ENCODE measurements around the gene SPHKAP. TPM values are rescaled to one million over a fixed set of nuclear protein-coding genes. Genes with fewer than 3 reads are reported as not detected.

SPHKAP gene
- total and polyA plus RNA-seq, 2 of the 4 experiments (the other 2 are of a cell fraction): not detected

GRCh38 chr2:228104215-228104614 is 77.3 kb downstream of the SPHKAP start:
- Histone ChIP-seq H3K9me1 (ENCODE audit: insufficient read depth, low read length) (no peaks in the 10 kb centered on the region), H3K9me3 (ENCODE audit: control insufficient read depth, insufficient read depth, low read length) (peaks cover 8% of the 10 kb centered on the region), H3K56ac (ENCODE audit: extremely low read depth, insufficient read depth, low read length) (no peak overlapping the region), H3K27me3 (ENCODE audit: control insufficient read depth, insufficient read depth, low read length) (no peaks in the 10 kb centered on the region), H3K27ac (ENCODE audit: insufficient read depth, low read length) (no peak overlapping the region), H3K4me1 (ENCODE audit: control insufficient read depth, insufficient read depth, low read length) (no peaks in the 10 kb centered on the region), H4K5ac (ENCODE audit: low read depth, low read length) (no peak overlapping the region), H3K36me3 (ENCODE audit: control insufficient read depth, insufficient read depth, low read length) (no peaks in the 10 kb centered on the region), H3K4me2 (ENCODE audit: low read depth, low read length) (no peak overlapping the region), H2AFZ (replicated peaks; ENCODE audit: low read length, poor library complexity) (no peak overlapping the region), H2BK20ac (ENCODE audit: low read depth, low read length) (no peak overlapping the region), H3K4me3 (ENCODE audit: insufficient read depth, low read depth, low read length) (no peak overlapping the region), H3K79me1 (ENCODE audit: low read depth in 1 of 2, low read length in 2 of 2) (no peaks in the 10 kb centered on the region), H3K14ac (replicated peaks; ENCODE audit: low read depth, low read length) (no peak overlapping the region), H3K23ac (ENCODE audit: low read depth, low read length) (no peak overlapping the region), H3K9ac (ENCODE audit: low read depth, low read length) (no peak overlapping the region), H2BK5ac (ENCODE audit: low read depth, low read length, poor library complexity, severe bottlenecking) (no peak overlapping the region), H4K91ac (ENCODE audit: insufficient read depth, low read depth, low read length) (no peak overlapping the region), H3K18ac (ENCODE audit: low read depth, low read length) (no peak overlapping the region), H2AK9ac (replicated peaks; ENCODE audit: low read depth, low read length, poor library complexity) (no peak overlapping the region), H2AK5ac (ENCODE audit: low read depth, low read length) (no peak overlapping the region), H4K20me1 (ENCODE audit: insufficient read depth, low read length) (no peaks in the 10 kb centered on the region), H4K8ac (ENCODE audit: low read depth in 2 of 2, low read length in 2 of 2) (no peak overlapping the region), H2BK120ac (ENCODE audit: low read depth, low read length) (no peak overlapping the region), H3K4ac (ENCODE audit: low read depth, low read length) (no peak overlapping the region), H2BK15ac (ENCODE audit: low read depth, low read length) (no peak overlapping the region)
- dilution Hi-C loops (cut with HindIII; ENCODE audit: low sequenced_read_pairs, unreplicated experiment): no loop called here
- DNase-seq: no peak
- in situ Hi-C loops (cut with MboI; ENCODE audit: low sequenced_read_pairs): no loop called here
- CTCF ChIA-PET: interaction anchor here (0.6 kb wide), 1 partner anchor 142 kb away, joined by 3 read pairs; no protein-coding TSS in a partner anchor
- intact Hi-C loops (cut with micrococcal nuclease): no loop called here
- WGBS, 2 experiments (ENCODE audit: extremely low coverage in 2 of 2, insufficient read length in 1 of 2): no CpG with 5 or more reads among the region's 2 CpGs
- no peak for ATAC-seq (ENCODE audit: low read depth)
- TF ChIP-seq MXI1 (IDR thresholded peaks at IDR 0.05; ENCODE audit: borderline replicate concordance, low read depth, low read length) (no peak), CEBPB (IDR thresholded peaks at IDR 0.05; ENCODE audit: low read depth, low read length) (no peak), MAZ (IDR thresholded peaks at IDR 0.05; ENCODE audit: borderline replicate concordance, low read depth, low read length) (no peak), ELK1 (IDR thresholded peaks at IDR 0.05; ENCODE audit: borderline replicate concordance, low read depth, low read length) (no peak), RAD21 (IDR thresholded peaks at IDR 0.05; ENCODE audit: low read length) (no peak), SMC3 (IDR thresholded peaks at IDR 0.05; ENCODE audit: low read depth, low read length) (no peak), RCOR1 (IDR thresholded peaks at IDR 0.05; ENCODE audit: insufficient replicate concordance, low read length) (no peak), BHLHE40 (IDR thresholded peaks at IDR 0.05; ENCODE audit: low read depth, low read length) (no peak), USF2 (IDR thresholded peaks at IDR 0.05; ENCODE audit: low read depth, low read length) (no peak), FOS (IDR thresholded peaks at IDR 0.05; ENCODE audit: low read depth, low read length) (no peak), RFX5 (IDR thresholded peaks at IDR 0.05; ENCODE audit: low read depth, low read length) (no peak), CTCF (conservative IDR thresholded peaks at IDR 0.05; ENCODE audit: low read depth, low read length) (no peak), CHD1 (IDR thresholded peaks at IDR 0.05; ENCODE audit: low read depth, low read length) (no peak), NFE2L2 (IDR thresholded peaks at IDR 0.05; ENCODE audit: low read depth, low read length) (no peak), MAFK (IDR thresholded peaks at IDR 0.05; ENCODE audit: low read depth, low read length) (no peak), POLR2A (IDR thresholded peaks at IDR 0.05; ENCODE audit: low read depth, low read length) (no peak)
- BruUV-seq (replicated peaks): no TSS peak
- POLR2A ChIA-PET (ENCODE audit: unreplicated experiment): no interaction called here

Measured in IMR-90 (cell line).